Astrocyte of the spinal cord (primary cell): Measurements from ENCODE around the gene SAMHD1.

Source experiments
- DNase-seq: peaks from one replicate; pipeline ENCODE4 v3.0.0; 2011; ENCODE audit warnings: low read depth, low spot score
- H3K4me3 ChIP-seq: 2 replicates; pipeline ENCODE4 v1.5.1; 2011; ENCODE audit warnings: low read depth, mild to moderate bottlenecking, low read length, moderate library complexity
- in situ Hi-C: cut with HindIII; loops from 2 replicates; pipeline ENCODE4 v1.10.0; 2017; ENCODE audit warnings: low sequenced_read_pairs
- TF ChIP-seq, protein P1 (sequence below): IDR thresholded peaks from 2 replicates; pipeline ENCODE4 v1.5.1; 2012; ENCODE audit warnings: low read depth, mild to moderate bottlenecking, low read length, inconsistent platforms

SAMHD1 gene

GRCh38 chr20:36860811-36861624 lies 90.5 kb downstream of the SAMHD1 start:
- H3K4me3 ChIP-seq: peak overlapping the region; percentile 67
- DNase-seq: no peak
- TF ChIP-seq, protein P1, sequence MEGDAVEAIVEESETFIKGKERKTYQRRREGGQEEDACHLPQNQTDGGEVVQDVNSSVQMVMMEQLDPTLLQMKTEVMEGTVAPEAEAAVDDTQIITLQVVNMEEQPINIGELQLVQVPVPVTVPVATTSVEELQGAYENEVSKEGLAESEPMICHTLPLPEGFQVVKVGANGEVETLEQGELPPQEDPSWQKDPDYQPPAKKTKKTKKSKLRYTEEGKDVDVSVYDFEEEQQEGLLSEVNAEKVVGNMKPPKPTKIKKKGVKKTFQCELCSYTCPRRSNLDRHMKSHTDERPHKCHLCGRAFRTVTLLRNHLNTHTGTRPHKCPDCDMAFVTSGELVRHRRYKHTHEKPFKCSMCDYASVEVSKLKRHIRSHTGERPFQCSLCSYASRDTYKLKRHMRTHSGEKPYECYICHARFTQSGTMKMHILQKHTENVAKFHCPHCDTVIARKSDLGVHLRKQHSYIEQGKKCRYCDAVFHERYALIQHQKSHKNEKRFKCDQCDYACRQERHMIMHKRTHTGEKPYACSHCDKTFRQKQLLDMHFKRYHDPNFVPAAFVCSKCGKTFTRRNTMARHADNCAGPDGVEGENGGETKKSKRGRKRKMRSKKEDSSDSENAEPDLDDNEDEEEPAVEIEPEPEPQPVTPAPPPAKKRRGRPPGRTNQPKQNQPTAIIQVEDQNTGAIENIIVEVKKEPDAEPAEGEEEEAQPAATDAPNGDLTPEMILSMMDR: no peak
- in situ Hi-C loops: no loop called here

DNA sequence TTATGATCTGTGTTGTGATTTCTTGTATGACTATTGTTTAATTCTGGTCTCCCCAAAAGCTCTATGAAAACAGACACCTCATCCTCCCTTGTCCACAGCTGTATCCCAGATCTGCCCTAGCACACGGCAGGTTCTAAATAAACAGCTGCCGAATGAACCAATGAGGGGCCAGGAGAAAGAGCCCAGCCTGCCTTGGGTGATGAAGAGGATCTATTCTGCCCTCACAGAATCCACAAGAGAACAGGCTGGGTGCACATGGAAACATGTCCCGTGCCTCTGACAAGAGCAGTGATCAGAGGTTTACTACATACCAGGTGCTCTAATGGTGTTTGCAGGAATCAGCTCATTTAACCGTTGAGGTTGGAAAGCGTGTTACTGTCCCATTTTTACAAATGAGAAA lies 91.2 kb downstream of the SAMHD1 start:
- DNase-seq: no peak
- in situ Hi-C loops: no loop called here
- TF ChIP-seq, protein P1: no peak
- no peak overlapping the region for H3K4me3 ChIP-seq

- no peak overlapping the region for H3K4me3 ChIP-seq
- TF ChIP-seq, protein P1: no peak
- in situ Hi-C loops: no loop called here
- DNase-seq: no peak
Observed at GRCh38 chr20:36859700-36860330, 91.7 kb downstream of the SAMHD1 start.

GRCh38 chr20:36859282-36859555 lies 92.3 kb downstream of the SAMHD1 start:
- in situ Hi-C loops: no loop called here
- DNase-seq: no peak
- no peak overlapping the region for H3K4me3 ChIP-seq
- TF ChIP-seq, protein P1: no peak

DNA sequence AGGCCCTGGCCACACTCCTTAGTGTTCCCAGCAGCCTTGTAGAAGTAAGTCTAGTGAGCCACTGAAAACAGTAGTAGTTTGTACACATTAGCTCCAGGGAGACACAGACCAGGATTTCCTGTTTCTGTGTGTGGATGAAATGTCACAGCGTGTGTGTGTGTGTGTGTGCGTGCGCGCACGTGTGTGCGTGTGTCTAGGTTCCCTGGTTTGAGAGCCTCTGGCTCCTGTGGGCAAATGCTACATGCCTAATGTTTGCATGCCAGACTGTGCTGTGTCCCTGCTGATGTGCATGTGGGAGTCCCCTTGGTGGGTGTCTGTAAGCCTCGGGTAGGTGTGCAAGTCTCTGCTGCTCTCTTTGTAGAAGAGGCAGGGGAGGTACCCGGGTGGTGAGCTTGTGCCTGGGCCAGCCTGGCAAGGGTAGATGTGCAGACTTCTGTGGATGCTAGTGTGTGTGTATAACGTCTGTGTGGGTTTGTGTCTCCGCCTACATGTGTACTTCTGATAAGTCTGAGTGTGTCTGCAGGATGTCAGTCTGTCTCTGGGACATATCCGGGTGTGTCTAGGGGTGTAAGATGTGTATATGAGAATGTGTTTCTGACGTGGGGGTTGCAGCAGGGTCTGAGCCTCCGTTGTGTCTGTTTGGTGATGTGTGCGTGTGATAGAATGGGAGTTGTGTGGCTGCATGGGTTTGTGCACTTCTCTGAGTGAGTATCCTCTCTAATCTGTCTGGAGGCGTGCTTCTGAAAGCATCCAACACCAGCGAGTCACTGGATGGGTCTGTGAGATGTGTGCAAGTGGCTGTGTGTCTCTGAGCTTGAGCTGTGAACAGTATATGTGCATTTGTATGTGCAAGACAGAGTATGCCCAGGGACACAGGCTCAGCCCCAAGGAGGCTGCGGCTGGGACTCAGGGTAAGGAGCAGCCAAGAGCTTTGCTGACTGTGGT lies 94.5 kb downstream of the SAMHD1 start:
- in situ Hi-C loops: no loop called here
- H3K4me3 ChIP-seq: no peak overlapping the region
- no peak for DNase-seq
- TF ChIP-seq, protein P1: no peak

DNA sequence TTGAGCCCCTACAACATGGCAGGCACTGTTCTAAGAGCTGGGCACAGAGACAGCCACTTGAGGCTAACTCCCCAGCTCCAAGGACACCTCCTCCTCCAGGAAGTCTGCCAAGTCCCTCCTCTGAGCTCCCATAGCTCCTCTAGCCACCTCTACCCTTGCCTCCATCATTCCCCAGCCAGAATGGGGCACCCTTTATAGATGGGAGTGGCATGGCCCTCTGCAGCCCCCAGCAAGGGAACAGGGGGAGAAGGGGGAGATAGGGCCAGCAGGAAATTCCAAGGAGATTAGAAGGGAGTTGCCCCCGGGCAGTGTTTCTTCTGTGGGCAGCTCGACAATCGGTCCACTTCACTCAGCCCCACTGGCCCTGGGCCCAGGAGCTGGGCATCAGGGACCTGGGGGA lies 95.3 kb downstream of the SAMHD1 start:
- TF ChIP-seq, protein P1: no peak
- no peak overlapping the region for H3K4me3 ChIP-seq
- no peak for DNase-seq
- in situ Hi-C loops: no loop called here
